Embryonic facial prominence (tissue), 1 donor: ENCODE data around the gene DPH1.

Experiments used
- DNase-seq: peaks from one replicate; pipeline ENCODE4 v3.0.0-alpha.2; 2016; ENCODE audit errors: extremely low spot score

The DPH1 gene

DNA sequence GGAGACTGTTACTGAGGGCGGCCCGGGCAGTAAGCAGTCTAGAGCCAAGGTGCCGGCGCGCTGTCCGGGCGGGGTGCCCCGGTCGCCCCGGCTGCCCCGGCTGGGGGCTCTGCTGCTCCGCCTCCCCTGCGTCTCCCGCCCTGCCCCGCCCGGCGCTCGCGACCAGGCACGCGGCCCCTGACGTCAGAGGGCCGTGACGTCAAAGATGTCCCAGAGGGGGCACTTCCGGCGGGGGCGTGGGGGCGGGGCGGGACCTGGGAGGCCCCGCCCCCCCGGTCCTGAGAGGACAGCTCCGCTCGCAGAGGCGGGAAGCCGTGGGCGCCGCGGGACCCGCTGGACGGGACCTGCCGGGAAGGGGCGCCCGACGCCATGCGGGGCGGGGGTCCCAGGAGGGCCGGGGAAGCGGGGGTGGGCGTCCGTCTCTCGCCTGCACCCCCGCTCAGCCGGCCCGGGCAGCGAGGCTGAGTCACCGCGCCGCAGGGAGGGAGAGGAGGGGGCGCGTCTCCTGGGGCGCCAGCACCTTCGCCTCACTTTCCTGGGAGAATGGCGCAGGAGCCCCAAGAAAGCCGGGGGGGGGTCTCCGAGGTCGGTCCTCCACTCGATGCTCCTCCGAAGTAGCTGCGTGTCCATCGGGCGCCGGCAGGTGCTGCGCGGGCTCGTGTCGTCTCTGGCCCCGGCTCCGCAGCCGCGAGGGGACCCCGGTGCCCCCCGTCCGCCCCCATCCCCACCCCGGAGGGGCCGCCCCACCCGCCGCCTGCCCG is 20.5 kb downstream of the DPH1 start:
- no peak for DNase-seq

DNA sequence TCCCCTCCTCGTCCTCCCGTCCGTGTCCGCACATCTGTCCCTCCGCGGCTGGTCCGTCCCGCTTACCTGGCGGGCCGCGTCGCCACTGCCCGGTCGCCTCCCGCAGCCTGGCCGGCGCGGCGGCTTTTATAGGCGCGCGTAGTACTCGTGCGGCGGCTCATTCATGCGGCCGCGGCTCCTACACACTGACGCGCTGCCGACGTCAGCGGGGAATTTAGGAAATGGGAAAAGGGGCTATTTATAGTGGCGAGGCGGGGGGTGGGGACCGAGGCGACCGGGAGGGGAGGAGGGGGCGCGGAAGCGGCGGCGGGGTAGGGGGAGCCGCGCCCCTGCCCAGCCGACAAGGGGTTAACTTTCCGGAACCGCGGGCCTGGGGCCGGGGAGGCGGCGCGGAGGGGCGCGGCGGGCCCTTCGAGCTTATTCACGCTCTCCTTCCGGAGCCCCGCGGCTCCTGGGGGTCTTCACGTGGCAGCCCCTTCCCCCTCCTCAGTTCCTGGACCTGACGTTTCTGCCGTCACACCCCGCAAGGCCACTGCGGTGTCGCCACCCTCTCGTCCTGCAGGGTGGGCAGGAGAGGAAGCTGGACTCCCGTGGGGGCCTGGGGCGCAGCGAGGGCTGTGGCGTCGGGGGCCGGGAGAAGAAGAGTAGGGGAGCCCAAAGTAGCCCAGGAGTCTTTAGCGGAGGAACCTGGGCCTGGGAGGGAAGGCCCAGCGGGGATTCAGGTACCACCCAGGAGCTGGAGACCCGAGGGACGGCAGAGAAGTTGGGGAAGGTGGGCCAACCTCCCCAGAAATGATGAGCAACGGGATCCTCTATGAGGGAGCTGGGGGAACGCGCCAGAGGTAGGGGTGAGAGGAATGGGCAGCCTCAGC is 21.3 kb downstream of the DPH1 start:
- no peak for DNase-seq

- DNase-seq: no peak
These were observed 22.1 kb downstream of the DPH1 start for GRCh38 chr17:2051933-2052559.

DNA sequence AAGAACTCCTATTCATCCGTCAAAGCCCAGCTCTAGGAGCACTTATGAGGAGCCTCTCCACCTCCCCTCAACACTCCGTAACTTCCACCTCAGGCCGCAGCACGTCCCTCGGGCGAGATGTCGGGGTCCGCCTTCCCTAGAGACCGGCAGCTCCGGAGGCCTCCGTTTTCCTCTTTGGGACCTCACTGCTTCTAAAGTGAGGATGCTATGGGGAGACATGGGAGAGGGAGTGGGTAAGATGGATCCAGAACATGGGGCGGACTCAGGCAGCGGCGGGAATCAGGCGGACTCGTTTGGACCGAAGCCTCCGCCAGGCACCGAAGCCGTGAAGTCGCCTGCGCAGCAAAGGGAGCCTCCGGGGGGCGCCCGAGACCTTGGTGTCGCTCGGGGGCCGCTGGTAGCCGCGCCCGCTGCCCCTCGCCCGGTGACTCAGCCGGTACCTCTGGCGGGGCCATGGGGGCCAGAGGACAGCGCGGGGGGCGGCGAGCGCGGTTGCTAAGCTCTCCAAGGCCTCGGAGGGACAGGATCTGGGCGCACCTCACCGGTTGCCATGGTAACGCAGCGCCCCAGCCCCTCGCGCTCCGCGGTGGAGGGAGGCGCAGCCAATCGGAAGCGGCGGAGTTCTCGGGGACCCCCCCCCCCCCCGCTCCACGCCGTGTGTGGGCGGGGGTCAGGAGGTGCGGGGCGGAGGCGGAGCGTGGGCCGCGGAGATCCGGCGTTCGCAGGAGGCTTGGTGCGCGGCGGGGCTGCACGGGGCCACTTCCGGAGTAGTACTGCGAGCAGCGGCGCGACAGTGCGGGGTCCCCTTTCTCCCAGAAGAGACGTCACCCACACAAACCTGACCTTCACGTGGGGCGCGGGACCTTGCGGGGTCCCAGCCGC is 23.7 kb downstream of the DPH1 start:
- no peak for DNase-seq

- DNase-seq: no peak
These were observed 24.2 kb downstream of the DPH1 start for GRCh38 chr17:2054262-2054511.

DNA sequence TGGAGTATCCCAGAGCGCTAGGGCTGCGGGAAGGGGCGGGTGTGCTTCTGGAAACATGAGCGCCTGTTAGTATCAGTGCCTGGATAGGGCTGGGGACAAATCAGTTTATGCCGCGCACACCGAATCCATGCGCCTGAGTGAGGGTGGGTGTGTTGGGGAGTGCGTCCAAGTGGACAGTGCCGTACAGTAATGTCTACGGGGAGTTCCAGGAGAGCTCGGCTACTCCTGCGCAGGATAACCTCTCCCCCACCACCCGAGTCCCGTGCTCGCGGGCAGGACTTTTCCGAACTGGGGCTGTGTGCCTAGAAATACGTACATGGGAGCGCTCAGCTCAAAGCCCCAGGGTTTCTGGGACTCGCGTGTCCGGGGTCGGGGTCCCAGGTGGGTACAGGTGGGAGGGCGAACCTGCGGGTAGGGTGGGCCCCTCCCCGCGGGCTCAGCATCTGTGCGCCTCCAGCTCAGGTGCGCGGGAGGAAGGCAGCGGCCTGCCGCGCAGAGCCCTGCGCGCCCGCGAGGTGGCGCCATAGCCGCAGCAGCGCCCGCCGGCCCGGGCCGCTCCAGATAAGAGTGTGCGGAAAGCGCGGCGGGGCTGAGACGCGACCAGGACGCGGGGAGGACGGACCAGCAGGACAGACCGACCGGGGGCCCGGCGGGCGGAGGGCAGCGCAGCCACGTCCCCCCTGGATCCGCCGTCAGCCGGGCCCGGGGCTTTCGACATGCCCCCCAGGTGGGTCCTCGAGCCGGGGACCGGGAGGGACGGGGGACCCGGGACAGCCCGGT is 24.7 kb downstream of the DPH1 start, which contains the start of gene HIC1:
TSS of gene HIC1 (plus strand) at position 592 of the 780 bp plus-strand sequence. CDS start 1,588 bp downstream, outside the sequence.
- peak; percentile 71 for DNase-seq

- no peak for DNase-seq
These were observed 25.6 kb downstream of the DPH1 start for GRCh38 chr17:2055292-2056205.

- no peak for DNase-seq
These were observed 26.5 kb downstream of the DPH1 start for GRCh38 chr17:2056206-2057174.

DNA sequence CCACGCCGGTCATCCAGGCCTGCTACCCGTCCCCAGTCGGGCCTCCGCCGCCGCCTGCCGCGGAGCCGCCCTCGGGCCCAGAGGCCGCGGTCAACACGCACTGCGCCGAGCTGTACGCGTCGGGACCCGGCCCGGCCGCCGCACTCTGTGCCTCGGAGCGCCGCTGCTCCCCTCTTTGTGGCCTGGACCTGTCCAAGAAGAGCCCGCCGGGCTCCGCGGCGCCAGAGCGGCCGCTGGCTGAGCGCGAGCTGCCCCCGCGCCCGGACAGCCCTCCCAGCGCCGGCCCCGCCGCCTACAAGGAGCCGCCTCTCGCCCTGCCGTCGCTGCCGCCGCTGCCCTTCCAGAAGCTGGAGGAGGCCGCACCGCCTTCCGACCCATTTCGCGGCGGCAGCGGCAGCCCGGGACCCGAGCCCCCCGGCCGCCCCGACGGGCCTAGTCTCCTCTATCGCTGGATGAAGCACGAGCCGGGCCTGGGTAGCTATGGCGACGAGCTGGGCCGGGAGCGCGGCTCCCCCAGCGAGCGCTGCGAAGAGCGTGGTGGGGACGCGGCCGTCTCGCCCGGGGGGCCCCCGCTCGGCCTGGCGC is 27.3 kb downstream of the DPH1 start:
- DNase-seq: no peak

DNA sequence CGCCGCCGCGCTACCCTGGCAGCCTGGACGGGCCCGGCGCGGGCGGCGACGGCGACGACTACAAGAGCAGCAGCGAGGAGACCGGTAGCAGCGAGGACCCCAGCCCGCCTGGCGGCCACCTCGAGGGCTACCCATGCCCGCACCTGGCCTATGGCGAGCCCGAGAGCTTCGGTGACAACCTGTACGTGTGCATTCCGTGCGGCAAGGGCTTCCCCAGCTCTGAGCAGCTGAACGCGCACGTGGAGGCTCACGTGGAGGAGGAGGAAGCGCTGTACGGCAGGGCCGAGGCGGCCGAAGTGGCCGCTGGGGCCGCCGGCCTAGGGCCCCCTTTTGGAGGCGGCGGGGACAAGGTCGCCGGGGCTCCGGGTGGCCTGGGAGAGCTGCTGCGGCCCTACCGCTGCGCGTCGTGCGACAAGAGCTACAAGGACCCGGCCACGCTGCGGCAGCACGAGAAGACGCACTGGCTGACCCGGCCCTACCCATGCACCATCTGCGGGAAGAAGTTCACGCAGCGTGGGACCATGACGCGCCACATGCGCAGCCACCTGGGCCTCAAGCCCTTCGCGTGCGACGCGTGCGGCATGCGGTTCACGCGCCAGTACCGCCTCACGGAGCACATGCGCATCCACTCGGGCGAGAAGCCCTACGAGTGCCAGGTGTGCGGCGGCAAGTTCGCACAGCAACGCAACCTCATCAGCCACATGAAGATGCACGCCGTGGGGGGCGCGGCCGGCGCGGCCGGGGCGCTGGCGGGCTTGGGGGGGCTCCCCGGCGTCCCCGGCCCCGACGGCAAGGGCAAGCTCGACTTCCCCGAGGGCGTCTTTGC is 28.0 kb downstream of the DPH1 start:
- no peak for DNase-seq

DNA sequence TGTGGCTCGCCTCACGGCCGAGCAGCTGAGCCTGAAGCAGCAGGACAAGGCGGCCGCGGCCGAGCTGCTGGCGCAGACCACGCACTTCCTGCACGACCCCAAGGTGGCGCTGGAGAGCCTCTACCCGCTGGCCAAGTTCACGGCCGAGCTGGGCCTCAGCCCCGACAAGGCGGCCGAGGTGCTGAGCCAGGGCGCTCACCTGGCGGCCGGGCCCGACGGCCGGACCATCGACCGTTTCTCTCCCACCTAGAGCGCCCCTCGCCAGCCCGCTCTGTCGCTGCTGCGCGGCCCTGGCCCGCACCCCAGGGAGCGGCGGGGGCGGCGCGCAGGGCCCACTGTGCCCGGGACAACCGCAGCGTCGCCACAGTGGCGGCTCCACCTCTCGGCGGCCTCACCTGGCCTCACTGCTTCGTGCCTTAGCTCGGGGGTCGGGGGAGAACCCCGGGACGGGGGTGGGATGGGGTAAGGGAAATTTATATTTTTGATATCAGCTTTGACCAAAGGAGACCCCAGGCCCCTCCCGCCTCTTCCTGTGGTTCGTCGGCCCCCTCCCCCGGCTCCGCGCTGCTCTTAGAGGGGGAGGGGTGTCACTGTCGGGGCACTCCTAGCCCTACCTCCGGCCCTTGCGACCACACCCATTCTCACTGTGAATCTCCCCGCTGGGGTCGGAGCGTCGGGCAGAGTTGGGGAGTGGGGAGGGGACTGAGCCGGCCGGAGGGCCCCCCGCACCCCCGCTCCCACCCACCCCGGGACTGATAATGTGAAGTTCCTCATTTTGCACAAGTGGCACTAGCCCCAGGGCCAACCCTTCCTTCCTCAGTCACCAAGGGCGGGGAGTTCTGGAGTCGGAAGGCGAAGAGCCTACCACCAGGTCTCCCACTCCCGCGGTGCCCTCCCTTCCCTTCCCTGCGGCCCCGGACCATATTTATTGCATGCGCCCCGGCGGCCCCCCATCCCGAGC is 28.9 kb downstream of the DPH1 start:
- no peak for DNase-seq

DNA sequence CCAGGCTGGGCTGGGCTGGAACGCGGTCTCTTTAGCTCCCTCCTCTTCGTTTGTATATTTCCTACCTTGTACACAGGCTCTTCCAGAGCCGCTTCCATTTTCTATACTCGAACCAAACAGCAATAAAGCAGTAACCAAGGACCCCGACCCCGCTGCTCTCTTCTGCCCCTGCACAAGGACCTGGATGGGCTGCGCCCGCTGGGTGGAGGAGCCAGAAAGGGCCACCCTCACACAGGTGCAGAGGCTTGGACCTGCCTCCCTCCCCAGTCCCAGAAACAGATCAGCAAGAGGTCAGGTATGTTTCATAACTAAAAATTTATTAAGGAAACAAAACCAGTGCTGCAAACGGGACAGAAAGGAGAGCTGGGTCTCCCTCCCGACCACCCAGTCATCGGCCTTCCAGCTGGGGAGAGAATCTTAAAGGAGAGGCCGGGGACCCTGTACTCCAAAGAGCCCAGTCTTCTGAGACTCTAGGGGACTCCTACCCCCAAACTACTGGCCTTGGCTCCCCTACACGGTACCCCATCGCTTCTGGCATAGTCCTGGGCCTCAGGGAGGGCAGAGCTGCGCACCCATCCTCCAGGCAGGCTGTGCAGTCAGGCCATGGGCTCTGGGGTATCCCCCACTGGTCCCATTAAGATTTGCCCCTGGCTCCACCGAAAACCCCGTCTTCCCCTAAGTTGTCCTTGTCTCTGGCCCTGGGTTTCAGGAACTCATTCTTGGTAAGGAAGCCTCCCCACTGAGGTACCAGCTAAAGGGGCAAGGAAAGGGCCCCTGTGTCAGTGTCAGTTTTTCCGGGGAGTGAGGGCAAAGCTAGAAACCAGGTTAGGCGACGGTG is 29.8 kb downstream of the DPH1 start:
- no peak for DNase-seq

DNA sequence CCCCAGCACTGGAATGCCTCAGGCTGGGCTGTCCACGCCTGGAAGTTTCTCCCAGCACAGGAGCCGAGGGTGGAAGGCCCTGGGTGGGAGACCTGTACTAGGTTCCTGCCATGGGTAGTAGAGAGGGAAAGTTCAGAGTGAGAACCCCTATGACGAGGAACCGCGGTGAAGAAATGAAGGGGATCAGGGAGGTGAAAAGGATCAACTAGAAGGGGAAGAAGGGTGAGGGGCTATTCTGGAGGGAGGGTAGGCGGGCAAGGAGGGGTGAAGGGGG is 30.4 kb downstream of the DPH1 start:
- no peak for DNase-seq

DNA sequence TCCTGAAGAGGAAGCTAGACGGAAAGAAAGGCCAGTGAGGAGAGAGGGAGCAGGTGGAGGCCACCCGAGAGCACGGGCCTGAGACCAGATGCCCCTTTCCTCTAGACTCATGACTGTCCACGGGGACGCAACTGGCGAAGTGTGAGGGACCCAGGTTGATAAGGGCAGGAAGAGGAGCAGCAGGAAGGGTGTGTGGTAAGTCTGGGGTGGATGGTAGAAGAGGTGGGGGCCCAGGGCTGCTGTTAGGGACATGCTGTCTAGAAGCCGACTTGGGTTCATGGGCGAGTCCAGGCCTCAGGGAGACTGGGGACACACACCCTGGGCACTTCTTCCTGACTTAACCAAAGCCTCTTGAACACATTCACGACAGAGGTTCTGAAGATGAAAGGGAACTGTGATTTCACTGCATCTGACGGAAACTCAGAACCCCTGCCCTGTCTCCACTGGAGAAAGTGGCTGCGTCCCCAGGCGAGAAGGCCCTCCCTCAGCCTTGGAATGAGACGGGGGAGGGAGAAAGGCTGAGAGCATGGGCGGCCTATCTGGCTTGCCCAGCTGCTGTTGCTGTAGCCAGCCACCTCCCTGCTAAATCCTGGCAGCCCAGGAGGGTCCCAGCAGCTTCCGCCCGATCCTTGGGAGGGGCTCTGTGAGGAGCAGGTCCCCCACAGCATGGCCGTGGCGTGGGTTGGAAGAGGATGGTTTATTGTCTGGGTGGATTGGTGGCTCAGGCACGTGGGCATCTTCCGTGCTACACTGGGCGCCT is 30.9 kb downstream of the DPH1 start:
- DNase-seq: no peak

DNA sequence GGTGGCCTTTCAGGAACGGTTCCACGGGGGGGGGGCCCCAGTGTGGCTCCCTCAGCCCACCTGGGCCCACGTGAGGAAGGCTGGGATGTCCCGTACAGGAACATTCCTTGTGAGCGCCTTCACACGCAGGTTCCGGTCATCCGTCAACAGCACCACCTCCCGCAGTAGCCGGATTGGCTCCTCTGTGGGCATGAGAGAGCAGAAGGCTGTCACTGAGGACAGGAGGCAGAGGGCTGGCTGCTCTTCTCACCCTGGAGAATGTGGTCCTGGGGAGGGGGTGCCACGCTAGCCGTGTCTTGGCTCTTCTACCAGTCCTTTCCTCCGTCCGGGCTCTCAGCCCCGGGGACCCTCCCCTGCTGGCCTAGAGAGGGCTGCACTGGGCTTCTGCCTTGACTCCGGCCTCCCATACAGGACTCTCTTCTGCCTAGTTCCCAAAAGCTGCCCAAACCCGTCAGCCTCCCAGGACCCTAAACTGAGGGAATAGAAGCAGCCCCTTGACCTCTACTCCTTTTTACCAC is 31.5 kb downstream of the DPH1 start:
- DNase-seq: no peak
